IPS-NIHi7 (cell line): Measurements from ENCODE around the gene CHST6.
"Not testable (repeated sequence)": the region's sequence is repeated elsewhere in the genome, so short reads cannot be mapped to it uniquely, and the experiment has no call there.

Experiments used
- DNase-seq: peaks from one replicate; pipeline ENCODE4 v3.0.0; 2012; ENCODE audit warnings: mixed read lengths; ENCODE audit errors: extremely low spot score

CHST6 gene

DNA sequence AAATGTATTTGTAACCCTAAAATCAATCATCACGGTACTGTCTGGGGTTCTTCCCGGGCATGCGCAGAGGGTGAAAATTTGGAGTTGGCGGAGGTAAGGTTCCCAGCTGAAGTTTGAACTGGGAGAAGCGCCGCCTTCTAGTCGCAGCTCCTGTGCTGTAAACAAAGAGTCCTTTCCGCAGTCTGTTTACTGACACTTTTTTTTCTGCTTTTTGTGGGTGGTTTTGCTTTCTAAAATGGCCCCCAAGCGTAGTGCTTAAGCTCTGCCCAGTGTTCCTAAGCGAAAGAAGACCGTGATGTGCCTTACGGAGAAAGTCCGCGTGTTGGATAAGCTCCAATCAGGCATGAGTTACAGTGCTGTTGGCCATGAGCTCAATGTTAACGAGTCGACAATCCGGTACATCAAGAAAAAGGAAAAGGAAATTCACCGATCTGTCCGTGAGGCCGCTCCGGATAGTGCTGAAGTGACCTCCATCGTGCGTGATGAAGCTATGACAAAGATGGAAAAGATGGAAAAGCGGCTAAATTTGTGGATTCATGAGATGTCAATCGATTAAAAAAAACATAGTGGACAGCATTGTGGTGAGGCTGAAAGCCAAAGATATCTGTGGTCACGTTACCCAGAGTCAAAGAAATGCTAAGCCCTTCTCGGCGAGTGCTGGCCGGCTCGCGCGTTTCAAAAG, 61.4 kb downstream of the CHST6 start:
- DNase-seq: peak; percentile 69

- peak; percentile 98 for DNase-seq
Measured at GRCh38 chr16:75432828-75433731, 62.2 kb downstream of the CHST6 start, which contains the start of gene CFDP1. Gene CFDP1 (minus strand): TSS chr16:75433503. CDS start chr16:75433352, 151 bp downstream.

GRCh38 chr16:75429621-75430403, 65.4 kb downstream of the CHST6 start:
- DNase-seq: no peak

GRCh38 chr16:75426524-75426923, 68.7 kb downstream of the CHST6 start:
- DNase-seq: not testable (repeated sequence)

- DNase-seq: not testable (repeated sequence)
Measured at GRCh38 chr16:75424105-75424762, 71.0 kb downstream of the CHST6 start.

- DNase-seq: no peak
Measured at GRCh38 chr16:75423723-75424104, 71.5 kb downstream of the CHST6 start.
